Type B pancreatic cell (in vitro differentiated cells): ENCODE measurements around the gene MRPS14. TPM values are rescaled to one million over a fixed set of nuclear protein-coding genes. Genes with fewer than 3 reads are reported as not detected.

Source experiments
- DNase-seq: peaks from one replicate; pipeline ENCODE4 v3.0.0; 2021; ENCODE audit warnings: mixed read lengths; ENCODE audit not compliant: unreplicated experiment; ENCODE audit errors: extremely low spot score
- H3K27ac Mint-ChIP-seq: 2 replicates; pipeline ENCODE4 v1.8.0; 2021; ENCODE audit warnings: mild to moderate bottlenecking, mixed read lengths
- H3K27me3 Mint-ChIP-seq: 2 replicates; pipeline ENCODE4 v1.8.0; 2021; ENCODE audit warnings: mixed read lengths
- H3K36me3 Mint-ChIP-seq: 2 replicates; pipeline ENCODE4 v1.8.0; 2021; ENCODE audit warnings: mixed read lengths
- H3K4me1 Mint-ChIP-seq: one replicate; pipeline ENCODE4 v1.8.0; 2021; ENCODE audit warnings: mixed read lengths; ENCODE audit not compliant: unreplicated experiment
- H3K4me3 Mint-ChIP-seq: 2 replicates; pipeline ENCODE4 v1.8.0; 2021; ENCODE audit warnings: mild to moderate bottlenecking, mixed read lengths
- H3K9me3 Mint-ChIP-seq: 2 replicates; pipeline ENCODE4 v1.8.0; 2021; ENCODE audit warnings: mixed read lengths
- CTCF ChIP-seq: fragments of 200-600 bp; sonication (generic); conservative IDR thresholded peaks from 2 replicates; pipeline ENCODE4 v1.5.0; 2021; ENCODE audit warnings: antibody characterized with exemption, mild to moderate bottlenecking
- total RNA-seq: library from RNA; stranded (reverse); gene quantifications from 2 replicates; pipeline ENCODE4 v1.2.1, GENCODE V29; 2021; ENCODE audit warnings: low replicate concordance

Gene MRPS14
- total RNA-seq, 1 donor from 2014 or later: 35.7 TPM

DNA sequence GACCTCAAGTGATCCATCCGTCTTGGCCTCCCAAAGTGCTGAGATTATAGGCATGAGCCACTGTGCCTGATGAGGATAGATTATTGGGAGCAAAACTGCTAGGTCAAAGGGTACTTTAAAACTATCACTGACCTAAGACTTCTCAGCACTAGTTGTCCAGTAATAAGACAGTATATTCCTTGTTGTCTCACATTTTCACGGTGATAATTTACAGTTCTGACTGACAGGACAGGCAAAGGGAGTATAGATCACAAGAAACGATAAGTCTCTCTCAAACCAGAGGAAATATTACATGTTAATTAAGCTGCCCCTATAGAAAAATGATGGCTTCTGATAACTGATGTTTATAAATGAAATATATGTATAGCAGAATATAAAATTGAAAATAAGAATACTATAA, 3.7 kb downstream of the MRPS14 start:
- Mint-ChIP-seq H3K4me1 (peaks cover 13% of the 10 kb centered on the region), H3K4me3 (no peak overlapping the region), H3K36me3 (peaks cover 14% of the 10 kb centered on the region), H3K9me3 (peaks cover 5% of the 10 kb centered on the region), H3K27me3 (no peaks in the 10 kb centered on the region), H3K27ac (no peak overlapping the region)
- no peak for TF ChIP-seq CTCF
- no peak for DNase-seq

- TF ChIP-seq CTCF: no peak
- Mint-ChIP-seq H3K4me3 (no peak overlapping the region), H3K9me3 (no peaks in the 10 kb centered on the region), H3K36me3 (peaks cover 41% of the 10 kb centered on the region), H3K27me3 (no peaks in the 10 kb centered on the region), H3K27ac (no peak overlapping the region), H3K4me1 (no peaks in the 10 kb centered on the region)
- no peak for DNase-seq
Observed at GRCh38 chr1:175015243-175015642, 8.0 kb downstream of the MRPS14 start.

- TF ChIP-seq CTCF: no peak
- Mint-ChIP-seq H3K4me3 (no peak overlapping the region), H3K27me3 (no peaks in the 10 kb centered on the region), H3K9me3 (no peaks in the 10 kb centered on the region), H3K36me3 (peaks cover 45% of the 10 kb centered on the region), H3K4me1 (no peaks in the 10 kb centered on the region), H3K27ac (peak overlapping the region; percentile 19)
- DNase-seq: no peak
Observed at GRCh38 chr1:175013445-175013844, 9.8 kb downstream of the MRPS14 start.

- no peak overlapping the region for H3K4me3 Mint-ChIP-seq
- no peaks in the 10 kb centered on the region for H3K9me3 Mint-ChIP-seq
- TF ChIP-seq CTCF: no peak
- peaks cover 48% of the 10 kb centered on the region for H3K36me3 Mint-ChIP-seq
- H3K27ac Mint-ChIP-seq: no peak overlapping the region
- no peak for DNase-seq
- H3K4me1 Mint-ChIP-seq: no peaks in the 10 kb centered on the region
- no peaks in the 10 kb centered on the region for H3K27me3 Mint-ChIP-seq
Observed at GRCh38 chr1:175009532-175009931, 13.7 kb downstream of the MRPS14 start.

- Mint-ChIP-seq H3K27ac (no peak overlapping the region), H3K36me3 (peaks cover 21% of the 10 kb centered on the region), H3K27me3 (no peaks in the 10 kb centered on the region), H3K4me1 (peaks cover 20% of the 10 kb centered on the region), H3K9me3 (no peaks in the 10 kb centered on the region), H3K4me3 (no peak overlapping the region)
- no peak for DNase-seq
- TF ChIP-seq CTCF: no peak
Observed at GRCh38 chr1:175005085-175005783, 18.0 kb downstream of the MRPS14 start.
